WTC11 (cell line): Measurements from ENCODE around the gene SERP2. TPM values are rescaled to one million over a fixed set of nuclear protein-coding genes. Genes with fewer than 3 reads are reported as not detected.

ENCODE experiments used
- ATAC-seq: fragments of 200-7000 bp; cut with Tn5 transposase; 2 replicates; pipeline ENCODE4 v1.10.0; 2021; ENCODE audit warnings: mild to moderate bottlenecking, moderate library complexity
- CTCF ChIA-PET: fragments of 300-600 bp; sonication (Branson Sonifier 250); formaldehyde crosslinking; loops from one replicate; lab custom pipeline; 2021; ENCODE audit warnings: antibody characterized with exemption; lab: Charles Lee
- POLR2A ChIA-PET: fragments of 350-600 bp; sonication (Branson Sonifier 250); formaldehyde crosslinking; loops from one replicate; lab custom pipeline; 2021; ENCODE audit warnings: antibody characterized with exemption; lab: Charles Lee
- DNase-seq: peaks from one replicate; pipeline ENCODE4 v3.0.0; 2021; ENCODE audit warnings: low spot score
- H3K27ac Mint-ChIP-seq: 2 replicates; pipeline ENCODE4 v1.8.0; 2021; ENCODE audit warnings: mixed read lengths
- H3K27me3 Mint-ChIP-seq: 2 replicates; pipeline ENCODE4 v1.8.0; 2021; ENCODE audit warnings: low read depth, mild to moderate bottlenecking, moderate library complexity, mixed read lengths
- H3K36me3 Mint-ChIP-seq: 2 replicates; pipeline ENCODE4 v1.8.0; 2021; ENCODE audit warnings: mixed read lengths
- H3K4me1 Mint-ChIP-seq: 2 replicates; pipeline ENCODE4 v1.8.0; 2022; ENCODE audit warnings: mixed read lengths
- H3K4me3 Mint-ChIP-seq: 2 replicates; pipeline ENCODE4 v1.8.0; 2021; ENCODE audit warnings: mild to moderate bottlenecking, moderate library complexity, mixed read lengths
- H3K9me3 Mint-ChIP-seq: 2 replicates; pipeline ENCODE4 v1.8.0; 2021; ENCODE audit warnings: mixed read lengths
- ATF1 ChIP-seq: sonication (generic); formaldehyde crosslinking; IDR thresholded peaks from 2 replicates; pipeline ENCODE4 v1.8.1; 2023; ENCODE audit warnings: mild to moderate bottlenecking, moderate library complexity, missing genetic modification reagents
- ATF2 ChIP-seq: sonication (generic); formaldehyde crosslinking; IDR thresholded peaks from 2 replicates; pipeline ENCODE4 v1.8.1; 2022; ENCODE audit warnings: low read depth, missing genetic modification reagents, borderline replicate concordance
- CTCF ChIP-seq: fragments of 200-600 bp; IDR thresholded peaks from 2 replicates; pipeline ENCODE4 v1.8.0; 2022; ENCODE audit warnings: antibody characterized with exemption
- ELF4 ChIP-seq: sonication (generic); formaldehyde crosslinking; IDR thresholded peaks from 2 replicates; pipeline ENCODE4 v1.8.1; 2022; ENCODE audit warnings: low read depth, mild to moderate bottlenecking, moderate library complexity, missing genetic modification reagents
- FOXP4 ChIP-seq: sonication (generic); formaldehyde crosslinking; IDR thresholded peaks from 2 replicates; pipeline ENCODE4 v1.8.0; 2022; ENCODE audit warnings: mild to moderate bottlenecking, missing genetic modification reagents
- NFATC4 ChIP-seq: fragments of 250-450 bp; sonication (Bioruptor Pico); IDR thresholded peaks from 2 replicates; pipeline ENCODE4 v1.9.0; 2021; ENCODE audit warnings: mild to moderate bottlenecking
- NFE2L1 ChIP-seq: sonication (generic); formaldehyde crosslinking; IDR thresholded peaks from 2 replicates; pipeline ENCODE4 v1.8.1; 2023; ENCODE audit warnings: missing genetic modification reagents
- PRDM15 ChIP-seq: sonication (generic); formaldehyde crosslinking; IDR thresholded peaks from 2 replicates; pipeline ENCODE4 v1.8.0; 2022; ENCODE audit warnings: missing genetic modification reagents
- RELA ChIP-seq: sonication (generic); formaldehyde crosslinking; IDR thresholded peaks from 2 replicates; pipeline ENCODE4 v1.8.1; 2022; ENCODE audit warnings: missing genetic modification reagents, mild to moderate bottlenecking, borderline replicate concordance
- SOX15 ChIP-seq: fragments of 250-450 bp; sonication (Bioruptor Pico); IDR thresholded peaks from 2 replicates; pipeline ENCODE4 v1.9.0; 2021; ENCODE audit warnings: mild to moderate bottlenecking
- TCF7 ChIP-seq: sonication (generic); formaldehyde crosslinking; IDR thresholded peaks from 2 replicates; pipeline ENCODE4 v1.8.0; 2022; ENCODE audit warnings: mild to moderate bottlenecking, low read depth, missing genetic modification reagents, moderate library complexity
- TEAD1 ChIP-seq: sonication (generic); formaldehyde crosslinking; IDR thresholded peaks from 2 replicates; pipeline ENCODE4 v1.8.0; 2022; ENCODE audit warnings: mild to moderate bottlenecking, missing genetic modification reagents
- ZNF219 ChIP-seq: sonication (generic); formaldehyde crosslinking; IDR thresholded peaks from 2 replicates; pipeline ENCODE4 v1.8.0; 2023; ENCODE audit warnings: missing genetic modification reagents, mild to moderate bottlenecking, borderline replicate concordance
- ZNF263 ChIP-seq: sonication (generic); formaldehyde crosslinking; IDR thresholded peaks from 2 replicates; pipeline ENCODE4 v1.8.1; 2022; ENCODE audit warnings: low read depth, mild to moderate bottlenecking, moderate library complexity, missing genetic modification reagents
- ZNF281 ChIP-seq: sonication (generic); formaldehyde crosslinking; IDR thresholded peaks from 2 replicates; pipeline ENCODE4 v1.8.0; 2023; ENCODE audit warnings: mild to moderate bottlenecking, missing genetic modification reagents
- ZNF317 ChIP-seq: sonication (generic); formaldehyde crosslinking; IDR thresholded peaks from 2 replicates; pipeline ENCODE4 v1.8.1; 2023; ENCODE audit warnings: low read depth, mild to moderate bottlenecking, moderate library complexity, missing genetic modification reagents, borderline replicate concordance
- total RNA-seq: library from RNA; stranded (reverse); gene quantifications from 3 replicates; pipeline ENCODE4 v1.2.3, GENCODE V29; 2021

SERP2 gene
- total RNA-seq, 1 experiment from 2014 or later: 1.2 TPM

GRCh38 chr13:44396701-44397580 lies 23.3 kb downstream of the SERP2 start (continued):
- no peak for TF ChIP-seq NFATC4 (CRISPR knock-in tag)
- TF ChIP-seq TEAD1 (CRISPR knock-in tag): no peak
- no peak for TF ChIP-seq ATF1 (CRISPR knock-in tag)
- TF ChIP-seq TCF7 (CRISPR knock-in tag): no peak
- no peak for TF ChIP-seq CTCF

- ChIA-PET POLR2A (interaction anchor here (0.7 kb wide), 1 partner anchor 39 kb away, joined by 4 read pairs; no protein-coding TSS in a partner anchor), CTCF (interaction anchor here (1.3 kb wide), 1 partner anchor 39 kb away, joined by 3 read pairs; no protein-coding TSS in a partner anchor)
- TF ChIP-seq PRDM15: no peak
- peaks cover 33% of the 10 kb centered on the region for H3K4me1 Mint-ChIP-seq
- no peak overlapping the region for H3K27ac Mint-ChIP-seq
- no peaks in the 10 kb centered on the region for H3K36me3 Mint-ChIP-seq
- DNase-seq (no peak), ATAC-seq (no peak)
- H3K9me3 Mint-ChIP-seq: no peaks in the 10 kb centered on the region
- H3K27me3 Mint-ChIP-seq: no peaks in the 10 kb centered on the region; the same call in 1 of the 2 replicates
- no peak overlapping the region for H3K4me3 Mint-ChIP-seq
These were observed 24.2 kb downstream of the SERP2 start for GRCh38 chr13:44397766-44398223.

- no peak for DNase-seq
- TF ChIP-seq ZNF263: no peak
- TF ChIP-seq FOXP4 (CRISPR knock-in tag): no peak
- no peak for TF ChIP-seq ZNF317 (CRISPR knock-in tag)
- TF ChIP-seq, all 79 proteins: peak for 0
- CTCF ChIA-PET: no interaction called here
- H3K36me3 Mint-ChIP-seq: no peaks in the 10 kb centered on the region
- no peak overlapping the region for H3K27ac Mint-ChIP-seq
- H3K4me1 Mint-ChIP-seq: peaks cover 39% of the 10 kb centered on the region
- no peaks in the 10 kb centered on the region; the same call in 1 of the 2 replicates for H3K27me3 Mint-ChIP-seq
- ATAC-seq: no peak
- H3K4me3 Mint-ChIP-seq: no peak overlapping the region
- POLR2A ChIA-PET: interaction anchor here (0.6 kb wide), 1 partner anchor 379 kb away, joined by 4 read pairs; no protein-coding TSS in a partner anchor
- no peaks in the 10 kb centered on the region for H3K9me3 Mint-ChIP-seq
These were observed 25.0 kb downstream of the SERP2 start for GRCh38 chr13:44398606-44399005.

GRCh38 chr13:44399074-44399473 lies 25.4 kb downstream of the SERP2 start:
- no peak overlapping the region for H3K27ac Mint-ChIP-seq
- no peak overlapping the region for H3K4me3 Mint-ChIP-seq
- DNase-seq: no peak
- no peaks in the 10 kb centered on the region for H3K9me3 Mint-ChIP-seq
- H3K27me3 Mint-ChIP-seq: no peaks in the 10 kb centered on the region; the same call in 1 of the 2 replicates
- ChIA-PET POLR2A (interaction anchor here (0.6 kb wide), 1 partner anchor 379 kb away, joined by 4 read pairs; no protein-coding TSS in a partner anchor), CTCF (interaction anchor here (1.1 kb wide), 2 partner anchors 11 to 24 kb away, joined by 3 to 5 read pairs; no protein-coding TSS in a partner anchor)
- ATAC-seq: no peak
- no peaks in the 10 kb centered on the region for H3K36me3 Mint-ChIP-seq
- H3K4me1 Mint-ChIP-seq: peaks cover 43% of the 10 kb centered on the region
- TF ChIP-seq ATF2 (CRISPR knock-in tag): no peak
- TF ChIP-seq ELF4 (CRISPR knock-in tag): no peak
- no peak for TF ChIP-seq ZNF281 (CRISPR knock-in tag)
- no peak for TF ChIP-seq SOX15 (CRISPR knock-in tag)
- TF ChIP-seq RELA (CRISPR knock-in tag): no peak
- no peak for TF ChIP-seq NFE2L1
- TF ChIP-seq ZNF219: no peak
